Neural cell (in vitro differentiated cells): ENCODE results near the gene PLOD2.

ENCODE experiments used
- EP300 ChIP-seq: fragments of 450-650 bp; conservative IDR thresholded peaks from 2 replicates; pipeline ENCODE4 v1.6.1; 2014; ENCODE audit warnings: antibody characterized with exemption, mild to moderate bottlenecking, moderate library complexity; ENCODE audit not compliant: poor library complexity, severe bottlenecking
- EZH2 ChIP-seq: fragments of 200-600, 300-800 bp; shearing (Covaris generic), sonication (generic); IDR thresholded peaks from 2 replicates; pipeline ENCODE4 v1.6.1; 2014; ENCODE audit warnings: antibody characterized with exemption, low read length, borderline replicate concordance, mild to moderate bottlenecking; ENCODE audit not compliant: insufficient read depth, poor library complexity, severe bottlenecking
- POLR2AphosphoS5 ChIP-seq: IDR thresholded peaks from 2 replicates; pipeline ENCODE4 v1.6.1; 2012
- RAD21 ChIP-seq: fragments of 450-650 bp; conservative IDR thresholded peaks from 2 replicates; pipeline ENCODE4 v1.6.1; 2014; ENCODE audit warnings: antibody characterized with exemption, mild to moderate bottlenecking, moderate library complexity
- TAF1 ChIP-seq: IDR thresholded peaks from 2 replicates; pipeline ENCODE4 v1.6.1; 2012; ENCODE audit warnings: low read depth
- TF ChIP-seq, protein P1 (sequence below): IDR thresholded peaks from 2 replicates; pipeline ENCODE4 v1.6.1; 2012; ENCODE audit warnings: borderline replicate concordance
- TF ChIP-seq, protein P2 (sequence below): fragments of 450-650 bp; IDR thresholded peaks from 2 replicates; pipeline ENCODE4 v1.5.1; 2014; ENCODE audit warnings: antibody characterized with exemption, mild to moderate bottlenecking, moderate library complexity; ENCODE audit not compliant: poor library complexity, severe bottlenecking

DNA sequence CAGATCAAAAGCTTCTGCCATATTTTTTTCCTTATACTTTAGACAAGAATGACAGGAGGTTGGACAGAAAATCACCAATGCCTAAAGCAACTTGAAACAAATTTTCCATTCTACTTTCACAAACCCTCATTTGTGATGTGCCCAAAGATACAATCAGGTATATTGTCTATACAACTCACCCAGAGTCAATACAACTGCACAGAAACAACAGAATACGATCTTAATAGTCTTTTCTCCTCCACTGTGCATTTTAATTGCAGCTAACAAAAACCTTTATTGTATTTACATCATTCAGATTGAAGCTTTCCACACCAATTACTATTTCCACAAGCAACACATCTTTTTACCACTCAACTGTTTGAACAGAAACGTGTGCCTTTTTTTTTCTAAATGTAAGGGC is 80.4 kb downstream of the PLOD2 start:
- TF ChIP-seq TAF1 (no peak), POLR2AphosphoS5 (no peak), RAD21 (no peak), EZH2 (no peak), EP300 (no peak)
- TF ChIP-seq, protein P1, sequence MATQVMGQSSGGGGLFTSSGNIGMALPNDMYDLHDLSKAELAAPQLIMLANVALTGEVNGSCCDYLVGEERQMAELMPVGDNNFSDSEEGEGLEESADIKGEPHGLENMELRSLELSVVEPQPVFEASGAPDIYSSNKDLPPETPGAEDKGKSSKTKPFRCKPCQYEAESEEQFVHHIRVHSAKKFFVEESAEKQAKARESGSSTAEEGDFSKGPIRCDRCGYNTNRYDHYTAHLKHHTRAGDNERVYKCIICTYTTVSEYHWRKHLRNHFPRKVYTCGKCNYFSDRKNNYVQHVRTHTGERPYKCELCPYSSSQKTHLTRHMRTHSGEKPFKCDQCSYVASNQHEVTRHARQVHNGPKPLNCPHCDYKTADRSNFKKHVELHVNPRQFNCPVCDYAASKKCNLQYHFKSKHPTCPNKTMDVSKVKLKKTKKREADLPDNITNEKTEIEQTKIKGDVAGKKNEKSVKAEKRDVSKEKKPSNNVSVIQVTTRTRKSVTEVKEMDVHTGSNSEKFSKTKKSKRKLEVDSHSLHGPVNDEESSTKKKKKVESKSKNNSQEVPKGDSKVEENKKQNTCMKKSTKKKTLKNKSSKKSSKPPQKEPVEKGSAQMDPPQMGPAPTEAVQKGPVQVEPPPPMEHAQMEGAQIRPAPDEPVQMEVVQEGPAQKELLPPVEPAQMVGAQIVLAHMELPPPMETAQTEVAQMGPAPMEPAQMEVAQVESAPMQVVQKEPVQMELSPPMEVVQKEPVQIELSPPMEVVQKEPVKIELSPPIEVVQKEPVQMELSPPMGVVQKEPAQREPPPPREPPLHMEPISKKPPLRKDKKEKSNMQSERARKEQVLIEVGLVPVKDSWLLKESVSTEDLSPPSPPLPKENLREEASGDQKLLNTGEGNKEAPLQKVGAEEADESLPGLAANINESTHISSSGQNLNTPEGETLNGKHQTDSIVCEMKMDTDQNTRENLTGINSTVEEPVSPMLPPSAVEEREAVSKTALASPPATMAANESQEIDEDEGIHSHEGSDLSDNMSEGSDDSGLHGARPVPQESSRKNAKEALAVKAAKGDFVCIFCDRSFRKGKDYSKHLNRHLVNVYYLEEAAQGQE, result no peak
- TF ChIP-seq, protein P2, sequence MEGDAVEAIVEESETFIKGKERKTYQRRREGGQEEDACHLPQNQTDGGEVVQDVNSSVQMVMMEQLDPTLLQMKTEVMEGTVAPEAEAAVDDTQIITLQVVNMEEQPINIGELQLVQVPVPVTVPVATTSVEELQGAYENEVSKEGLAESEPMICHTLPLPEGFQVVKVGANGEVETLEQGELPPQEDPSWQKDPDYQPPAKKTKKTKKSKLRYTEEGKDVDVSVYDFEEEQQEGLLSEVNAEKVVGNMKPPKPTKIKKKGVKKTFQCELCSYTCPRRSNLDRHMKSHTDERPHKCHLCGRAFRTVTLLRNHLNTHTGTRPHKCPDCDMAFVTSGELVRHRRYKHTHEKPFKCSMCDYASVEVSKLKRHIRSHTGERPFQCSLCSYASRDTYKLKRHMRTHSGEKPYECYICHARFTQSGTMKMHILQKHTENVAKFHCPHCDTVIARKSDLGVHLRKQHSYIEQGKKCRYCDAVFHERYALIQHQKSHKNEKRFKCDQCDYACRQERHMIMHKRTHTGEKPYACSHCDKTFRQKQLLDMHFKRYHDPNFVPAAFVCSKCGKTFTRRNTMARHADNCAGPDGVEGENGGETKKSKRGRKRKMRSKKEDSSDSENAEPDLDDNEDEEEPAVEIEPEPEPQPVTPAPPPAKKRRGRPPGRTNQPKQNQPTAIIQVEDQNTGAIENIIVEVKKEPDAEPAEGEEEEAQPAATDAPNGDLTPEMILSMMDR, result no peak
